Tibial nerve (tissue), 3 donors: ENCODE measurements around the gene ST6GALNAC4.

Source experiments
- CTCF ChIP-seq, 5 experiments: fragments of 200-600 bp in 3 of 5; fragments of 450-650 bp in 2 of 5; sonication (generic) in 3 of 5; IDR thresholded peaks; one replicate each; pipeline ENCODE4 v1.5.1; 2016 to 2019; ENCODE audit warnings: antibody characterized with exemption in 5 of 5, mild to moderate bottlenecking in 3 of 5, moderate library complexity in 2 of 5
- POLR2A ChIP-seq, 2 donors: fragments of 450-650 bp; IDR thresholded peaks; one replicate each; pipeline ENCODE4 v1.6.1; 2017; ENCODE audit warnings: antibody characterized with exemption in 2 of 2, mild to moderate bottlenecking in 2 of 2, moderate library complexity in 2 of 2

- TF ChIP-seq CTCF (IDR thresholded peaks at IDR 0.05) = no peak
- no peak for TF ChIP-seq POLR2A (IDR thresholded peaks at IDR 0.05)
These were observed 50.3 kb downstream of the ST6GALNAC4 start for GRCh38 chr9:127866535-127866934.
